Fibroblast of mammary gland (primary cell): ENCODE measurements around the gene PERM1.

Source experiments
- DNase-seq: peaks from one replicate; pipeline ENCODE4 v3.0.0-alpha.2; 2010; ENCODE audit warnings: low read depth
- H3K4me3 ChIP-seq: 2 replicates; pipeline ENCODE4 v1.5.1; 2011; ENCODE audit warnings: low read depth, mild to moderate bottlenecking, low read length, moderate library complexity; ENCODE audit not compliant: control insufficient read depth
- TF ChIP-seq, protein P1 (sequence below): conservative IDR thresholded peaks from 2 replicates; pipeline ENCODE4 v1.5.1; 2011; ENCODE audit warnings: low read depth, low read length, inconsistent platforms; ENCODE audit not compliant: control insufficient read depth, insufficient read depth

PERM1 gene

DNA sequence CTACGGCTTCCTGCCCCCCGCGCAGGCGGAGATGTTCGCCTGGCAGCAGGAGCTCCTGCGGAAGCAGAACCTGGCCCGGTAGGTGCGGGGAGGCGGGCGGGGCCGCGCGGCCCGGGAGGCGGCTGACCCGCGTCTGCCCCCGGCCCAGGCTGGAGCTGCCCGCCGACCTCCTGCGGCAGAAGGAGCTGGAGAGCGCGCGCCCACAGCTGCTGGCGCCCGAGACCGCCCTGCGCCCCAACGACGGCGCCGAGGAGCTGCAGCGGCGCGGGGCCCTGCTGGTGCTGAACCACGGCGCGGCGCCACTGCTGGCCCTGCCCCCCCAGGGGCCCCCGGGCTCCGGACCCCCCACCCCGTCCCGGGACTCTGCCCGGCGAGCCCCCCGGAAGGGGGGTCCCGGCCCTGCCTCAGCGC lies 39.5 kb downstream of the PERM1 start:
- TF ChIP-seq, protein P1, sequence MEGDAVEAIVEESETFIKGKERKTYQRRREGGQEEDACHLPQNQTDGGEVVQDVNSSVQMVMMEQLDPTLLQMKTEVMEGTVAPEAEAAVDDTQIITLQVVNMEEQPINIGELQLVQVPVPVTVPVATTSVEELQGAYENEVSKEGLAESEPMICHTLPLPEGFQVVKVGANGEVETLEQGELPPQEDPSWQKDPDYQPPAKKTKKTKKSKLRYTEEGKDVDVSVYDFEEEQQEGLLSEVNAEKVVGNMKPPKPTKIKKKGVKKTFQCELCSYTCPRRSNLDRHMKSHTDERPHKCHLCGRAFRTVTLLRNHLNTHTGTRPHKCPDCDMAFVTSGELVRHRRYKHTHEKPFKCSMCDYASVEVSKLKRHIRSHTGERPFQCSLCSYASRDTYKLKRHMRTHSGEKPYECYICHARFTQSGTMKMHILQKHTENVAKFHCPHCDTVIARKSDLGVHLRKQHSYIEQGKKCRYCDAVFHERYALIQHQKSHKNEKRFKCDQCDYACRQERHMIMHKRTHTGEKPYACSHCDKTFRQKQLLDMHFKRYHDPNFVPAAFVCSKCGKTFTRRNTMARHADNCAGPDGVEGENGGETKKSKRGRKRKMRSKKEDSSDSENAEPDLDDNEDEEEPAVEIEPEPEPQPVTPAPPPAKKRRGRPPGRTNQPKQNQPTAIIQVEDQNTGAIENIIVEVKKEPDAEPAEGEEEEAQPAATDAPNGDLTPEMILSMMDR: no peak
- H3K4me3 ChIP-seq: no peak overlapping the region
- DNase-seq: no peak

DNA sequence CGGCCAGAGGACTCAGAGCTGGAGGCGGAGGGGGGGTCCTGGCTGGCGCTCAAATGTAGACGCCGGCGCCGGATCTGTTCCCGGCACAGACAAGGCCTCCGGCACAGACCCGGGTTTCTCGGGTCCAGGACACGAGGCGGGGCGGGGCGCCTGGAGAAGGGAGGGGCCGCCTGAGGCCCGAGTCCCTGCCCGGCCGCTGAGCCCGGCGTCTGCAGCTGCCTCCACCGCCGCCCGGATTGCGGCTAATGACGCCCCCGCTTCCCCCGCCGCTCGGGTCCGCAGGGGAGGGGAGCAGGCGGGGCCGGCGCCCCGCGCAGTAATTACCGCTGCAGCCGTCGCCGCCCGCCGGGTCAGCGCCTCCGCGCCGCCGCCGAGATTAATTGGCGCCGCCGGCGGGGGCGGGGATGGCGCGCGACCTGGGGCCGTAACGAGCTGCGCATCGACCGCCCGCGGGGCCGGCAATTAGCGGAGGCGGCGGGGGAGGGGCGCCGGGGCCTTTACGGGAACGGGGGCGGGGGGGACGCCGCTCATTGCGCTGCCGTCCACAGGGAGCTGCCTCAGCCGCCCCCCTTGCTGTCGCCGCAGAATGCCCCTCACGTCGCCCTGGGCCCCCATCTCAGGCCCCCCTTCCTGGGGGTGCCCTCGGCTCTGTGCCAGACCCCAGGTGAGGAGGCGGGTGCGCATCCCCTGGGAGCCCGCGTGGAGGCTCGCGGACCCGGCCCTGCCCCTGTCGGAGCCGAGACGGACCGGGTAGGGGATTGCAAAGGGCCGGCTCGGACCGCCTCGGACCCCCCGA lies 40.1 kb downstream of the PERM1 start:
- DNase-seq: peak; percentile 65

DNA sequence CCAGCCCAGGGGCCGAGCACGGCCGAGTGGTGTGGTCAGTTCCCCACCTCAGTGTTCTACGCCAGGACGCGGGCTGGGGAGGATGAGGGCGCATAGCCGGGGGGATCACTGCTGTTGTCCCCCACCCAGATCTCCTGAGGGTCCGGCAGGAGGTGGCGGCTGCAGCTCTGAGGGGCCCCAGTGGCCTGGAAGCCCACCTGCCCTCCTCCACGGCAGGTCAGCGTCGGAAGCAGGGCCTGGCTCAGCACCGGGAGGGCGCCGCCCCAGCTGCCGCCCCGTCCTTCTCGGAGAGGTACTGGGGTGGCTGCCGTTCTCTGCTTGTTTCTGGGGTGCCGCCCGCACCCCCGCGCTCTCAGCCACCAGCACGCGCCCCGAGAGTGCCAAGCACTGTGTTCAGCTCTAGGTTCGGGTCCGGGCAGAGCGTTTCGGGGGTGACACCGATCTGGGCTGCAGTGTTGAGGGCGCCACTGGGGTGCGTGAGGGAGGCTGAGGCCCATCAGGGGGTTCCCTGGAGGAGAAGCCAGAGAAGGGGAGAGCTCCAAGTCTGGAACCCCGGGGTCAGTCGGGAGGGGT lies 40.8 kb downstream of the PERM1 start:
- no peak overlapping the region for H3K4me3 ChIP-seq
- no peak for DNase-seq
- TF ChIP-seq, protein P1: no peak

More for the DNA sequence above, 40.1 kb downstream of the PERM1 start:
- TF ChIP-seq, protein P1: no peak
- H3K4me3 ChIP-seq: no peak overlapping the region

GRCh38 chr1:940107-941014 lies 41.5 kb downstream of the PERM1 start:
- H3K4me3 ChIP-seq: no peak overlapping the region
- TF ChIP-seq, protein P1: no peak
- DNase-seq: peak; percentile 59

- DNase-seq: no peak
- no peak overlapping the region for H3K4me3 ChIP-seq
- TF ChIP-seq, protein P1: no peak
These were observed 42.3 kb downstream of the PERM1 start for GRCh38 chr1:939511-940106.

DNA sequence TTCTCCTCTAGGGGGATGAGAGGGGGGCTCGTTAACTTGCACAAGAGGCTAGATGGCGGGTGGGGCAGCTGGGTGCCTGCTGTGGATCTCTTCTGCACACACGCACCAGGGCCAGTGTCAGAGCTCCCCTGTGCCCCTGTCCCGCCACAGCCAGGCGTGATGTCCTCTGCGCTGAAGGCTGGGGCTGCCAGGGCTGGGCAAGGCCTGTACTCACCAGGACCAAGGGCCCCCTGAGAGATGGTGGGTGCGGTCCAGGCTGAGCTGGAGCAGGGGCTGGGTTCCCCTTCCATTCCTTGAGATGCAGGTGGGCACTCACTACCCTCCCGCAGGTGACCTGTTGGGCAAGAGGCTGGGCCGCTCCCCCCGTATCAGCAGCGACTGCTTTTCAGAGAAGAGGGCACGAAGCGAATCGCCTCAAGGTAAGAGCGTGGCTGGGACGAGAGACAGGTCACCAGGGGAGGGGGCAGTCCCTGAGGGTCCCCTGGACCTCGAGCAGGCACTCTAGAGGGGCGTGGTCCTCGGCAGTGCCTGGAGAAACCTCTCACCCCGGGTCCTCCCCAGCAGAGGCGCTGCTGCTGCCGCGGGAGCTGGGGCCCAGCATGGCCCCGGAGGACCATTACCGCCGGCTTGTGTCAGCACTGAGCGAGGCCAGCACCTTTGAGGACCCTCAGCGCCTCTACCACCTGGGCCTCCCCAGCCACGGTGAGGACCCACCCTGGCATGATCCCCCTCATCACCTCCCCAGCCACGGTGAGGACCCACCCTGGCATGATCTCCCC lies 43.0 kb downstream of the PERM1 start:
- DNase-seq: no peak
- TF ChIP-seq, protein P1: no peak
- no peak overlapping the region for H3K4me3 ChIP-seq
